HG03558 (cell line): ENCODE measurements around the gene KLHDC7B.

Source experiments
- ATAC-seq: cut with Tn5 transposase; IDR thresholded peaks from one replicate; pipeline ENCODE4 v1.9.1; 2021; ENCODE audit warnings: moderate number of reproducible peaks; ENCODE audit not compliant: unreplicated experiment; ENCODE audit errors: extremely low read depth

The KLHDC7B gene

DNA sequence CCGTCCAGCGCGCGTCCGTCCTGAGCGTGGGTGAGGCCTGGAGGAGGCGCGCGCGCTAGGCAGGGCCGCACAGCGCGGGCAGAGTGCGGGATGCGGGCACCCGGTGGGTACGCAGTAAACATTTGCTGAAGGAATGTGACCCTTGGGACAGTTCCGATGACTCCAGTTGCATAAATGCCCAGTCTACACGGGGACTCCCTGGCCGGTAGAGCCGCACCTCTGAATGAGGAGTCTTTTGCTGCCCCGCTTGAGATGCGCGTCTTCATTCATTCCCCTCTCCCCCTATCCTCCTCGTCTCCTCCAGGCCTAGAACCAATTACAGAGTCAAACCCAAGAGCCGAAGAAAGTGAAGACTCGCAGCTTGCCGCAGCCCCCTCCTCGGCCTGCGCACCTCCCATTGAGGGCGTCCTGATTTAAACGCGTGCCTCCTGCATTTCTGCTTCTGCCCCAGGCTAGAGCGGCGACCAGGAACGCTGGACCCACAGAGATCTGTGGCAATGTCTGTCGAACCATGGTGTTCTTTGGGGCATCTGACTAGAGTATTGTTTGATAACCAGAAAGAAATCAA is 37.7 kb downstream of the KLHDC7B start:
- no peak for ATAC-seq

- no peak for ATAC-seq
Observed at GRCh38 chr22:50584106-50585096, 38.7 kb downstream of the KLHDC7B start.

- no peak for ATAC-seq
Observed at GRCh38 chr22:50585238-50585637, 39.5 kb downstream of the KLHDC7B start.

- ATAC-seq: no peak
Observed at GRCh38 chr22:50585781-50586180, 40.1 kb downstream of the KLHDC7B start.

GRCh38 chr22:50586416-50586815 is 40.7 kb downstream of the KLHDC7B start:
- no peak for ATAC-seq

DNA sequence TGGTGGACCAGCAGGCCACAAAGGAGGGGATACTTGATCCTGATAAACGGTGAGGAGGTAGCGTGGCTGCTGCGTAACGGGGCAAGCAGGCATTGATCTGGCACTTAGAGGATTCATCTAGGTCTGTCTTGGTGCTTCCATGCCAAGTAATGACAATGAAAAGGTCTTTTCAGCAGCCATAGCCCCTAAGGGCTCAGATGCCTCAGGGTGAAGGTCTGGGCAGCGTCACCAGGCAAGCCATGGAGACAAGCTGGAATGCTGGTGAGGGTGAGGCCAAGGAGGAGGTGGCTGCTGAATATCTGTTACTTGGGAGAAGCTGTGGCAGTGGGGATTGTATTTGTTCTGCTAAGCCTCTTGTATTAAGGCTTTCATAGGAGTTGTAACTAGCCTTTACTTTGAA is 41.7 kb downstream of the KLHDC7B start:
- ATAC-seq: no peak

DNA sequence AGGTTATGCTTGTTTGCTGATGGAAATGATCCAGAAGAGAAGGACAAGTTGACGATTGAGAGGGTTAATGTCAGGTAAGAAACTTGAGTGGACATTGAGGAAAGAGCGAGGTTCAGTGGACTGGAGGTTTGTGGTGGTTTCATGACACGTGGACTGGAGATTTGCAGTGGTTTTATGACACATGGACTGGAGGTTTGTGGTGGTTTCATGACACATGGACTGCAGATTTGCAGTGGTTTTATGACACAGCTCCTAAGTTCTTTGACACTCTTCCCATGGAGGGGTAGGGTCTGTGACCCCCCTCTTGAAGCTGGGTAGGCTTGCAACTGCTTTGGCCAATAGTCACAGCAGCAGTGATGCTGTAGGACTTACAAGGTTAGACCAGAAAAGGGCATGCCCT is 49.5 kb downstream of the KLHDC7B start:
- no peak for ATAC-seq

DNA sequence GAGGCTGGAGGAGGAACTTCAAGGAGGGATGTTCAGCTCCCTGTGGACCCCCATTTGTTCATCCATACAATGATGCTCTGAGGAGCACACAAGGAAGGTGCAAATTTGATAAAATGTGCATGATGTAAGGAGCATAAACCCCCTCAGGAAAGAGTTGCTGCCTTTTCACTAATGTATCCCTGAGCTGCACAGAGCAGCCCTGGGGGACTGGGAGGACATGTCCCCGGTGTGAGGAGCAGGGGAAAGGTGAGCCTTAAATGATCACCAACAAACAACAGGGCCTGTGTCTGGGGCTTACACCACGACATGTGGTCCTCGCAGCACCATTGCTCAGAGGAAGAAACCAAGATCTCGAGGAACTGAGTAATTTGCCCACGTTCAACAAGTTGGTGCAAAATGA is 51.4 kb downstream of the KLHDC7B start:
- ATAC-seq: no peak

DNA sequence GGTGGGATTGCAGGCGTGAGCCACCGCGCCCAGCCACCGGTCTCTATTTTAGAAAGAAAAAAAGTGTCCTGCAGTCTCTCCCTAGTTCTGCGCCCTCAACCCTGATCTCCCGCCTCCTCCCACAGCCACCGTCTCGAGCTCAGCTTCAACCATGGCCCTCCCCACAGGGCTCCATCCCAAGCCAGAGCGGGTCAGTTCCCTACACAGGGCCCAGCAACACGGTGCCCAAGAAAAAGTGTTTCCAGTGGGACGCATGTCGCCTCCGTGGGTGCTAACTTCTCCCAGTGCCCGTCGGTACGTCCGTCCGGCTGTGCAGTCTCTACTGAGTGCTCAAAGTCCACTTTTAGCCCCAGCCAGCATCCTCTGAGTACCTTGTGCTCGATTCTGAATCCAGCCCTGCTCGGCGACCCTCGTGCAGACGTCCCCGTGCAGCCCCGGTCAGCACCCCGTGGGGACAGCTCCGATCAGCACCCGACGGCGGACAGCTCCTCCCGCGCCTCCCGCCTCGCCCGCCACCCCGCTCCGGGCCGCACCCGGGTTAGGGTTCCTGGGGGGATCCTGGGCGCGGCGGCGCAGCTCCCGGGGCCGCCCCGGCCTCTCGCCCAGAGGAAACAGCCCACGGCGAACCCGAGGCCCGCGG is 54.2 kb downstream of the KLHDC7B start:
- ATAC-seq: no peak

DNA sequence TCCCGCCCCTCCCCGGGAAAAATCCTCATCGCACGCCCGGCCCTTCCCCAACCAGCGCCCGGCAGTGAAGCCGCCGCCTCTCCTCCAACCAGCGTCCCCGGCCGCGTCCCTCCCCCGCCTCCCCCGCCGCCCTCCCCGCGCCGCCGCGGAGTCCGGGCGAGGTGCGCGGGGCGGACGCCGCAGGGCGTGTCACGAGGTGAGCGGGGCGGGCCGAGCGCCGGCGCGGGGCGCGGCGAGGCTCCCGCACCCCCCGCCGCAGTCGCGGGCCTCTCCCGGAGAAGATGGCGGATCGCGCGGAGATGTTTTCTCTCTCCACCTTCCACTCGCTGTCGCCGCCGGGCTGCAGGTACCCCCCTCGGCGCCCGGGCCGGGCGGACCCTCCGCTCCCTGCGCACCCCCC is 54.8 kb downstream of the KLHDC7B start, which contains the start of gene MAPK8IP2:
MAPK8IP2 (plus strand) TSS at position 256 of the 400 bp plus-strand sequence; CDS start at position 282, 26 bp downstream.
- ATAC-seq: no peak
